22Rv1 (cell line): ENCODE data around the gene ADAMTS16.

ENCODE experiments used
- CTCF ChIP-seq: fragments of 450-650 bp; IDR thresholded peaks from 2 replicates; pipeline ENCODE4 v1.5.1; 2017; ENCODE audit warnings: mild to moderate bottlenecking
- ZFX ChIP-seq: fragments of 450-650 bp; IDR thresholded peaks from 2 replicates; pipeline ENCODE4 v1.6.1; 2017; ENCODE audit warnings: antibody characterized with exemption, borderline replicate concordance

GRCh38 chr5:5149154-5149553 is 9.0 kb downstream of the ADAMTS16 start:
- TF ChIP-seq CTCF: no peak
- TF ChIP-seq ZFX: no peak
